GM19193 (cell line): ENCODE results near the gene KCNK15.

Experiments
- POLR2A ChIP-seq: IDR thresholded peaks from 4 replicates; pipeline ENCODE4 v1.6.1; 2011; ENCODE audit not compliant: insufficient read depth, insufficient read length; ENCODE audit errors: extremely low read depth

The KCNK15 gene

GRCh38 chr20:44709380-44709779 is 36.3 kb upstream of the KCNK15 start:
- no peak for TF ChIP-seq POLR2A

DNA sequence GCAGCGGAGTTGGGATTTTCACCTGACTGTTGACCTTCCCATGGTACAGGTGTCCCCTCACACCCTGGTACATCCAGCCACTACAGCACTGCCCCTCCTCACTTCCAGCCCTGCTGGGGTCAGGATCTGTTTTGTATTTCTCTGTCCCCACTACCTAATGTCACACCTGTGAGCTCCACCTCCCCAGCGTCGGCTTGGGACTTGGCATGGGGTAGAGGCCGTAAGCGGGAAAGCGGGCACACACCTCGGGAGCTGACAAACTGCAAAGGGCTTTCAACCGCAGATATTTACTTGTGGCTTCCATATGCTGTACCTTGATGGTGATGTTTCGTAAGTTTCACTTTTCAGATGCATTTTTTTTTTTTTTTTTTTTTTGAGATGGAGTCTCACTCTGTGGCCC is 35.9 kb upstream of the KCNK15 start:
- TF ChIP-seq POLR2A = no peak

- no peak for TF ChIP-seq POLR2A
Observed at GRCh38 chr20:44711237-44711636, 34.4 kb upstream of the KCNK15 start.

GRCh38 chr20:44714102-44714700 is 31.5 kb upstream of the KCNK15 start:
- no peak for TF ChIP-seq POLR2A

DNA sequence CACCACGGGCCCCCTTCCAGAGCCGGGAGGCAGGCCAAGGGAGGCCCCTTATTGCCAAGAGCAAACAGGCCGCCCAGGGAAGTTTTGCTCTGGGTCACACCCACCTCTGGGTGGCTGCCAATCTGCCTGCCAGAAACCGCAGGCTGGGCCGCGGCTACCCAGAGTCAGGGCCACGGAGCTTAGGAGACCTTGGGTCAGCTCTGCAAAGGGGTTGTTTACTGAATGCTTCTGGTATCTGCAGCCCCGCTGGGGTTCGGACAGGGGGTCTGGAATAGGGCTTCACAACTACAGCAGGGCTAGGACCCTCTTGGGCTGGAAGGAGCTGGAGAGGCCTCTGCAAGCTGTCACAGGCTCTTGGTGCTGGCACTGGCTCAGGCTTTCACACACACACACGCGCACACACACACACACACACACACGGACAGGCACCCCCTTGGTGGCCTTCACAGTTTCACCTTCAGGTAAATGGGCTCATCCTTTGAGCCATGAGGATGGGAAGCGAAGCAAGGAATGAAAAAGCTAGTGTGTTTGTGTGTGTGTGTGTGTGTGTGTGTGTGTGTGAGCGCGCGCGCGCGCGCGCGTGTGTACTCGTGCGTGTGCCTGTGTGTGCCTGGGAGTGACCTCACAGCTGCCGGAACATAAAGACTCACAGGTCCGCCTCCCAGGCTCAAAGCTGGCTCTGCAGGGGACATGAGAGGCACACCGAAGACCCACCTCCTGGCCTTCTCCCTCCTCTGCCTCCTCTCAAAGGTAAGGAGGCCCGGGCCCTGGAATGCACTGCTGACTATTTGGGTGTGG is 30.8 kb upstream of the KCNK15 start, which contains the start of gene CCN5:
TSS of gene CCN5 (plus strand) at position 669 of the 798 bp plus-strand sequence. CDS start at position 691, 22 bp downstream.
- TF ChIP-seq POLR2A = no peak

- no peak for TF ChIP-seq POLR2A
Observed at GRCh38 chr20:44715499-44716308, 30.0 kb upstream of the KCNK15 start.

GRCh38 chr20:44716309-44717106 is 29.2 kb upstream of the KCNK15 start:
- no peak for TF ChIP-seq POLR2A

DNA sequence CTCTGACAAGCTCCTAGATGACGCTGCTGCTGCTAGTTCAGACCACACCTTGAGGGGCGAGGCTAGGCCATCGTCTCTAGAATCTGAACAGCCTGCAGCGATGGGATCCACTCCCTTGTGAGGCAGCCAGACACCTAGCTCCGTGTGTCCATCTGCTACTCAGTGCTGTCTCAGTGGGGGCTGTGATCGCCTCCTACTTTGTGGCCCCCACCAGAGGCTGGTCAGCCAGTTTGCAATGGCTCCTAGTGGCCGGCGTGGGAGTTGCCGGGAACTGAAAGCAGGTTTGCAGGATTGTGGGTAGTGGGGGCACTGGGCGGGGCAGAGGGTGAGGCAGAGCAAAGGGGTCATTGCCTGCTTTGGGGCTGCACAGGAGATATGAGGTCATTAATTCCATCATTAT is 27.7 kb upstream of the KCNK15 start:
- TF ChIP-seq POLR2A = no peak

DNA sequence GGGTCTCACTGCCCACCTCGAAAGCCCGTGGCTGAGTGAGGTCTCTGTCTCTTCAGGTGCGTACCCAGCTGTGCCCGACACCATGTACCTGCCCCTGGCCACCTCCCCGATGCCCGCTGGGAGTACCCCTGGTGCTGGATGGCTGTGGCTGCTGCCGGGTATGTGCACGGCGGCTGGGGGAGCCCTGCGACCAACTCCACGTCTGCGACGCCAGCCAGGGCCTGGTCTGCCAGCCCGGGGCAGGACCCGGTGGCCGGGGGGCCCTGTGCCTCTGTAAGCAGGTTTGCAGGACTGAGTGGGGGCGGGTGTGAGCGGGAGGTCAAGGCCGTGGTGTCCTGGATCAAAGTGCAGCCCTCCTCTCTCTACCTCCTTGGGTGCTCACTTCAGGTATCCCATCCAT is 25.8 kb upstream of the KCNK15 start:
- TF ChIP-seq POLR2A = no peak

DNA sequence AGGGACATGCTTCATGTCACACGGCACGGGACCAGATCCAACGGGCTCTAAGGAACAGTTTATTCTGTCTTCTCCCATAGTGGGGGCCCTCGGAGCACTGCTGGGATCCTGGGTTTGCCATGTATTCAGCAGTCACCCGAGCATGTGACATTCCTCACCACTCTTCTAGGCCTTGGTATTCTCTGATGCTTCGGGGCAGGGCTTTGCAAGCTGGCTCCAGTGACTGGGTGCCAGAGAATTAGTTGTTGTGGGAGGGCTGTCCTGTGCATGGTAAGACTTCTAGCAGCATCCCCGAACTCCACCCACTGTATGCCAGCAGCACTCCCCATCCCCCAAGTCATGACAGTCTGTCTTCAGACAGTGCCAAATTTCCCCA is 25.1 kb upstream of the KCNK15 start:
- no peak for TF ChIP-seq POLR2A

DNA sequence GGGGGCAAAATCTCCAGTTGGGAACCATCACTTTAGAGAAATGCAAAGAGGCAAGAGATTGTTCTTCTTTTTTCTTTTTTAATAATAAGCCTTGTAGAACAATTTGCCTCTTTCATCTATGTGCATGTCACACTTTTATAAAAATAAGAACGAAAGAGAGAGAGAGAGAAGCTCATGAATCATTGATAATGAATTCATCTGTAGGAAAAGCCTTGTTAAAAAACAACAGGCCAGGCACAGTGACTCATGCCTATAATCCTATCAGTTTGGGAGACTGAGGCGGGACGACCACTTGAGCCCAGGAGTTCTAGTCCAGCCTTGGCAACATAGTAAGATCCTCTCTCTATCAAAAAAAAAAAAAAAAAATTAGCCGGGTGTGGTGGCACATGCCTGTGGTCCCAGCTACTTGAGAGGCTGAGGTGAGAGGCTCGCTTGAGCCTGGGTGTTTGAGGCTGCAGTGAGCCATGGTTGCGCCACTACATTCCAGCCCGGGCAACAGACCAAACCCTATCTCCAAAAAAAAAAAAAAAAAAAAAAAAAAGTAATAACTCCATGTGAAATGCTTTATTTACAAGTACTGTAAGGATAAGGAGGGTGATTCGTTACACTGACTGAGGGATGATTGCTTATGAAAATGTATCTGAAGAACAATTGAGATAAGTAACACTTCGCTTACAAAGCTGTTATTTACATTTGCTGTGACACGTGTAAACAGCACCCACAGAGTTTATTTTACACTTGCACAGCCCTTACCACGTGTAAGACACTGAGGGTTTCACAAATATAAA is 24.5 kb upstream of the KCNK15 start:
- TF ChIP-seq POLR2A = no peak

GRCh38 chr20:44721785-44722054 is 23.9 kb upstream of the KCNK15 start:
- no peak for TF ChIP-seq POLR2A

- TF ChIP-seq POLR2A = no peak
Observed at GRCh38 chr20:44722990-44723389, 22.7 kb upstream of the KCNK15 start.

- TF ChIP-seq POLR2A = no peak
Observed at GRCh38 chr20:44723391-44723790, 22.3 kb upstream of the KCNK15 start.
